ENCODE measurements around the gene UGT1A5.
A peak's percentile ranks its signal among the peaks of the same experiment; 100 is the strongest.

The UGT1A5 gene

DNA sequence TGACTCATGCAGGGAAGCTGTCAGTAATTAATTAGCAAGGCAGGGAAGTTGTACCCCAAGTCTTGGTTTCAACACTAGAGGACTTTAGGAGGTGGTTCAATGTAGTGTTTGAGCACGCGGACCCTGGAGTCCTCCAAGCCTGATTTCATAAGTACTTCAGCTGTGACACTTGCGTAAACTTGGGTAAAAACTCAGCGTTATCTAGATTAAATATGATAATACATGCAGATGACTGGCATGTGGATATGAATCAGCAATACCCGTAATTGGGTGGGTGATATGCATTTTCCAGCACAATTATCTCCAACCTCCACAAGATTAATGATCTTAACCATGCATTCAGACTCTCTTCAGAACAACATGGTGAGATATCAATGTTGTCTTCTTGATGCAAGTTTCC is 25.8 kb upstream of the UGT1A5 start:
- no peak for TF ChIP-seq GATA2 (IDR thresholded peaks at IDR 0.05; ENCODE audit: low read depth, low read length)
- TF ChIP-seq GATA3 (IDR thresholded peaks at IDR 0.05; ENCODE audit: low read depth, low read length) = no peak

- TF ChIP-seq GATA3 (IDR thresholded peaks at IDR 0.05; ENCODE audit: low read depth, low read length) (no peak), GATA2 (IDR thresholded peaks at IDR 0.05; ENCODE audit: low read depth, low read length) (no peak)
Observed at GRCh38 chr2:233688341-233688740, 24.4 kb upstream of the UGT1A5 start.

GRCh38 chr2:233689031-233689430 is 23.7 kb upstream of the UGT1A5 start:
- TF ChIP-seq GATA2 (IDR thresholded peaks at IDR 0.05; ENCODE audit: low read depth, low read length) = no peak
- TF ChIP-seq GATA3 (IDR thresholded peaks at IDR 0.05; ENCODE audit: low read depth, low read length) = no peak

DNA sequence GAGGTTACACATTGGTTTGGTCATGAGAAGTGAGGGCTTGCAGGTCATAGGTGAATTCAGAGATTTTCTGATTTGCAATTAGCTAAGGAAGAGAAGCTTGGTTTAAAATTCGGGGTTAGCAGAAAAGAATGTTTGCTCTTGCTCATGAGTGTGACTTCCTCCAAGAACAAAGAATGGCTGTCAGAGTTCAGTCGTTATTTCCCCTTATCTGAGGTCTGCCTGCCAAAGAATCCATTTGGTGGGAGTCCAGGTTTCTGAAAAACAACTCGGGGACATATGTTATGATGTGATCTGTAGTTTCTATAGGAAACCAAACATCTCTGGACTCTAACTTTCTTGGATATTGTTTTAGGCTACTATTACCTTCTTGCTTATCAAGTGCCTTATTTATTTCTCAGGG is 23.2 kb upstream of the UGT1A5 start:
- TF ChIP-seq GATA2 (IDR thresholded peaks at IDR 0.05; ENCODE audit: low read depth, low read length) (no peak), GATA3 (IDR thresholded peaks at IDR 0.05; ENCODE audit: low read depth, low read length) (no peak)

GRCh38 chr2:233690444-233690843 is 22.3 kb upstream of the UGT1A5 start:
- no peak for TF ChIP-seq GATA2 (IDR thresholded peaks at IDR 0.05; ENCODE audit: low read depth, low read length)
- TF ChIP-seq GATA3 (IDR thresholded peaks at IDR 0.05; ENCODE audit: low read depth, low read length) = no peak

GRCh38 chr2:233691443-233692433 is 21.0 kb upstream of the UGT1A5 start:
- TF ChIP-seq GATA2 (IDR thresholded peaks at IDR 0.05; ENCODE audit: low read depth, low read length) (no peak), GATA3 (IDR thresholded peaks at IDR 0.05; ENCODE audit: low read depth, low read length) (no peak)

- TF ChIP-seq GATA2 (IDR thresholded peaks at IDR 0.05; ENCODE audit: low read depth, low read length) (no peak), GATA3 (IDR thresholded peaks at IDR 0.05; ENCODE audit: low read depth, low read length) (no peak)
Observed at GRCh38 chr2:233692648-233693047, 20.1 kb upstream of the UGT1A5 start, which contains the start of gene UGT1A6. UGT1A6 (plus strand) TSS chr2:233692890; CDS start chr2:233693005, 115 bp downstream.

DNA sequence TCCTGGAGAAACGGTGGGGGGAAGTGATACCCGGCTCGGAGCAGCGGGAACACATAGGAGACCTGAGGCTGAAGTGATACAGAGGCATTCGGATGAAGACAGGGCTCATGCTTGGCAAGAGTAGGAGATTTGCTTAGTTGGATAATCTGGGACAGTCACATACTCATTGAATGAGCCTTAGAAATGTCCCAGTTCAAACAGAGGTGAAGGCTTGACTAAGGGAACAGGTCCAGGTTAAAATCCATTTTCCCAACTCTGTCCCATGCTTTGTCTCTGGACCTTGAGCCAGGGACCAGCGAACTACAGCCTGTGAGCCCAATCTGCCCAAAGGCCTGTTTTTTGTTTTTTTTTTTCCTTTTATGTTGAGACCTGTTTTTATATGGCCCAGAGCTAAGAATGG is 18.7 kb upstream of the UGT1A5 start:
- TF ChIP-seq GATA3 (IDR thresholded peaks at IDR 0.05; ENCODE audit: low read depth, low read length) (no peak), GATA2 (IDR thresholded peaks at IDR 0.05; ENCODE audit: low read depth, low read length) (no peak)

GRCh38 chr2:233698740-233699139 is 14.0 kb upstream of the UGT1A5 start:
- no peak for TF ChIP-seq GATA2 (IDR thresholded peaks at IDR 0.05; ENCODE audit: low read depth, low read length)
- TF ChIP-seq GATA3 (IDR thresholded peaks at IDR 0.05; ENCODE audit: low read depth, low read length) = no peak

GRCh38 chr2:233699424-233700027 is 13.2 kb upstream of the UGT1A5 start:
- no peak for TF ChIP-seq GATA3 (IDR thresholded peaks at IDR 0.05; ENCODE audit: low read depth, low read length)
- no peak for TF ChIP-seq GATA2 (IDR thresholded peaks at IDR 0.05; ENCODE audit: low read depth, low read length)

GRCh38 chr2:233700028-233700635 is 12.6 kb upstream of the UGT1A5 start:
- TF ChIP-seq GATA2 (IDR thresholded peaks at IDR 0.05; ENCODE audit: low read depth, low read length) (peak; percentile 56), GATA3 (IDR thresholded peaks at IDR 0.05; ENCODE audit: low read depth, low read length) (peak; percentile 61)

GRCh38 chr2:233702238-233702637 is 10.5 kb upstream of the UGT1A5 start:
- no peak for TF ChIP-seq GATA2 (IDR thresholded peaks at IDR 0.05; ENCODE audit: low read depth, low read length)
- TF ChIP-seq GATA3 (IDR thresholded peaks at IDR 0.05; ENCODE audit: low read depth, low read length) = peak; percentile 36; the same call in 1 of the 2 replicates

DNA sequence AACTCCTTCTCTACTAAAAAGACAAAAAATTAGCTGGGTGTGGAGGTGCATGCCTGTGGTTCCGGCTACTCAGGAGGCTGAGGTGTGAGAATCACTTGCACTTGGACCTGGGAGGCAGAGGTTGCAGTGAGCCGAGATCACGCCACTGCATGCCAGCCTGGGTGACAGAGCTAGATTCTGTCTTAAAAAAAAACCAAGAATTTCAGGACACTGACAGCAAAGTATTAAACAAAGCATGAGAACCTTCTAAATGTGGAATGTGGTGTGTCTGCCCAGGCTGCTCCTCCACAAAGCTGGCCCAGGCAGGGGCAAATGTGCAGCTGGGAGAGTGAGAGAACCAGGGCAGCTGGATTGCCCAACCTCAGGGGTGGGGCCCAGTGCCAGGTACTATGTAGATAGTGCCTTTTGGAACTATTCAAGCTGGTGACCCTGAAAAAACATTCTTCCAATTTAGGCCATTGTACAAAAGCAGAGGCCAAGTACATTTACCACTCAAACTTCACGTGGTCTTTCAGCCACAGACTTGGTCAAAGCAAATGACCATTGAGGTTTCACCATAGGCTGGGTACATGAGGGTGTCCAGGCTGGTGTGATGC is 6.7 kb upstream of the UGT1A5 start:
- TF ChIP-seq GATA3 (IDR thresholded peaks at IDR 0.05; ENCODE audit: low read depth, low read length) (no peak), GATA2 (IDR thresholded peaks at IDR 0.05; ENCODE audit: low read depth, low read length) (no peak)

- TF ChIP-seq GATA3 (IDR thresholded peaks at IDR 0.05; ENCODE audit: low read depth, low read length) (no peak), GATA2 (IDR thresholded peaks at IDR 0.05; ENCODE audit: low read depth, low read length) (no peak)
Observed at GRCh38 chr2:233706720-233707119, 6.0 kb upstream of the UGT1A5 start.

All from SH-SY5Y (cell line).